Caco-2 (cell line): ENCODE results near the gene PDE9A. TPM values are rescaled to one million over a fixed set of nuclear protein-coding genes. Genes with fewer than 3 reads are reported as not detected.

Experiments used
- BruUV-seq: library from RNA; stranded (reverse); fragments of 400-500 nt; replicated peaks from 2 replicates; lab custom pipeline; 2021; lab: Mats Ljungman, UMichigan
- CTCF ChIA-PET: fragments of 300-600 bp; sonication (Branson Sonifier 250); formaldehyde crosslinking; loops from one replicate; lab custom pipeline; 2022; ENCODE audit warnings: antibody characterized with exemption; lab: Charles Lee
- POLR2A ChIA-PET: fragments of 300-600 bp; sonication (Branson Sonifier 250); formaldehyde crosslinking; loops from one replicate; lab custom pipeline; 2022; ENCODE audit warnings: antibody characterized with exemption; lab: Charles Lee
- DNase-seq, 2 experiments: peaks; one replicate each; pipeline versions ENCODE4 v3.0.0 to v3.0.0-alpha.2; 2020 to 2022
- H3K27me3 ChIP-seq: replicated peaks from 2 replicates; pipeline ENCODE4 v1.6.0; 2011; ENCODE audit warnings: low read length; ENCODE audit not compliant: control insufficient read depth, insufficient read depth
- H3K36me3 ChIP-seq: 2 replicates; pipeline ENCODE4 v1.5.1; 2011; ENCODE audit warnings: low read length; ENCODE audit not compliant: control insufficient read depth, insufficient read depth
- H3K4me1 ChIP-seq: fragments of 250-450 bp; sonication (Bioruptor Pico); 2 replicates; pipeline ENCODE4 v1.5.1; 2020; ENCODE audit warnings: mild to moderate bottlenecking
- H3K4me3 ChIP-seq: 2 replicates; pipeline ENCODE4 v1.5.1; 2011; ENCODE audit warnings: low read depth, mild to moderate bottlenecking, control low read depth, low read length
- H3K9me3 ChIP-seq: fragments of 250-450 bp; sonication (Bioruptor Pico); 2 replicates; pipeline ENCODE4 v1.5.1; 2020; ENCODE audit warnings: mild to moderate bottlenecking, moderate library complexity
- H3K27ac Mint-ChIP-seq: one replicate; pipeline ENCODE4 v1.8.0; 2022; ENCODE audit warnings: mixed read lengths; ENCODE audit not compliant: unreplicated experiment
- H3K27me3 Mint-ChIP-seq: one replicate; pipeline ENCODE4 v1.8.0; 2022; ENCODE audit warnings: mixed read lengths; ENCODE audit not compliant: insufficient read depth, unreplicated experiment
- H3K36me3 Mint-ChIP-seq: one replicate; pipeline ENCODE4 v1.8.0; 2022; ENCODE audit warnings: mild to moderate bottlenecking, mixed read lengths; ENCODE audit not compliant: insufficient read depth, unreplicated experiment
- H3K4me1 Mint-ChIP-seq: one replicate; pipeline ENCODE4 v1.8.0; 2022; ENCODE audit warnings: low read depth, mixed read lengths; ENCODE audit not compliant: unreplicated experiment
- H3K4me3 Mint-ChIP-seq: one replicate; pipeline ENCODE4 v1.8.0; 2022; ENCODE audit warnings: mild to moderate bottlenecking, moderate library complexity, mixed read lengths; ENCODE audit not compliant: unreplicated experiment
- H3K9me3 Mint-ChIP-seq: one replicate; pipeline ENCODE4 v1.8.0; 2022; ENCODE audit warnings: mixed read lengths; ENCODE audit not compliant: unreplicated experiment
- intact Hi-C: fragments of 100-400 bp; cut with micrococcal nuclease; formaldehyde crosslinking; loops from one replicate; pipeline ENCODE4 v1.10.0; 2022; ENCODE audit not compliant: unreplicated experiment
- total RNA-seq: library from RNA; stranded (reverse); gene quantifications from 2 replicates; pipeline ENCODE4 v1.2.3, GENCODE V29; 2022
- TF ChIP-seq, protein P1 (sequence below), 2 experiments: fragments of 200-600 bp in 1 of 2; IDR thresholded peaks; 1 replicate in 1 of 2; 2 replicates in 1 of 2; pipeline versions ENCODE4 v1.5.1 to v1.8.0; 2011 to 2022; ENCODE audit warnings: antibody characterized with exemption in 1 of 2, control low read depth in 1 of 2, inconsistent platforms in 1 of 2, low read depth in 1 of 2, low read length in 1 of 2, mild to moderate bottlenecking in 1 of 2, moderate library complexity in 1 of 2; ENCODE audit not compliant: insufficient read depth in 1 of 2, severe bottlenecking in 1 of 2, unreplicated experiment in 1 of 2

The PDE9A gene
- total RNA-seq, 1 experiment from 2014 or later: 9.7 TPM

DNA sequence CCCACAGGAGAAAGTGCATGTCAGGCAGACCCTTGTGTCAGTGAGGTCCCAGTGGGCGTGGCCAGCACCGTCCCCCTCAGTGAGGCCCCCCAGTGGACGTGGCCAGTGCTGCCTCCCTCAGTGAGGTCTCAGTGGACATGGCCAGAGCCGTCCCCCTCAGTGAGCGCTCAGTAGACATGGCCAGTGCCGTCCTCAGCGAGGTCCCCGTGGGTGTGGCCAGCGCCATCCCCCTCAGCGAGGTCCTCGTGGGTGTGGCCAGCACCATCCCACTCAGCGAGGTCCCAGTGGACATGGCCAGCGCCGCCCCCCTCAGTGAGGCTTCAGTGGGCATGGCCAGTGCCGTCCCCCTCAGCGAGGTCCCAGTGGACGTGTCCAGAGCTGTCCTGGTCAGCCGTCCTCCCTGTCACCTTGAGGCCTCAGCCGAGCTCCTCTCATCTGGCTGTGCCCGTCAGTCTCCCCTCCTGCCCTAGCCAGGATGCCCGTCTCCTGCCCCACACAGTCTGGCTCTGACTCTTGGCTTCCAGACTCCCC is 35.5 kb downstream of the PDE9A start:
- H3K27me3 ChIP-seq: no peaks in the 10 kb centered on the region
- no peaks in the 10 kb centered on the region for H3K36me3 ChIP-seq
- TF ChIP-seq, protein P1, sequence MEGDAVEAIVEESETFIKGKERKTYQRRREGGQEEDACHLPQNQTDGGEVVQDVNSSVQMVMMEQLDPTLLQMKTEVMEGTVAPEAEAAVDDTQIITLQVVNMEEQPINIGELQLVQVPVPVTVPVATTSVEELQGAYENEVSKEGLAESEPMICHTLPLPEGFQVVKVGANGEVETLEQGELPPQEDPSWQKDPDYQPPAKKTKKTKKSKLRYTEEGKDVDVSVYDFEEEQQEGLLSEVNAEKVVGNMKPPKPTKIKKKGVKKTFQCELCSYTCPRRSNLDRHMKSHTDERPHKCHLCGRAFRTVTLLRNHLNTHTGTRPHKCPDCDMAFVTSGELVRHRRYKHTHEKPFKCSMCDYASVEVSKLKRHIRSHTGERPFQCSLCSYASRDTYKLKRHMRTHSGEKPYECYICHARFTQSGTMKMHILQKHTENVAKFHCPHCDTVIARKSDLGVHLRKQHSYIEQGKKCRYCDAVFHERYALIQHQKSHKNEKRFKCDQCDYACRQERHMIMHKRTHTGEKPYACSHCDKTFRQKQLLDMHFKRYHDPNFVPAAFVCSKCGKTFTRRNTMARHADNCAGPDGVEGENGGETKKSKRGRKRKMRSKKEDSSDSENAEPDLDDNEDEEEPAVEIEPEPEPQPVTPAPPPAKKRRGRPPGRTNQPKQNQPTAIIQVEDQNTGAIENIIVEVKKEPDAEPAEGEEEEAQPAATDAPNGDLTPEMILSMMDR (IDR thresholded peaks at IDR 0.05; ENCODE audit: insufficient read depth in 1 of 2, low read depth in 1 of 2, low read length in 1 of 2, severe bottlenecking in 1 of 2, unreplicated experiment in 1 of 2): no peak
- H3K9me3 ChIP-seq: no peaks in the 10 kb centered on the region
- ChIA-PET POLR2A (no interaction called here), CTCF (no interaction called here)
- H3K9me3 Mint-ChIP-seq: no peaks in the 10 kb centered on the region
- BruUV-seq: no TSS peak
- no peaks in the 10 kb centered on the region for H3K4me1 Mint-ChIP-seq
- no peak for DNase-seq
- H3K4me1 ChIP-seq: no peaks in the 10 kb centered on the region
- H3K4me3 ChIP-seq: no peak overlapping the region
- no peak overlapping the region for H3K4me3 Mint-ChIP-seq
- H3K27me3 Mint-ChIP-seq: no peaks in the 10 kb centered on the region
- intact Hi-C loops: no loop called here
- H3K27ac Mint-ChIP-seq: no peak overlapping the region
- H3K36me3 Mint-ChIP-seq: no peaks in the 10 kb centered on the region

GRCh38 chr21:42690586-42690985 is 37.2 kb downstream of the PDE9A start:
- H3K4me3 Mint-ChIP-seq: no peak overlapping the region
- BruUV-seq: no TSS peak
- POLR2A ChIA-PET: no interaction called here
- Histone ChIP-seq H3K36me3 (no peaks in the 10 kb centered on the region), H3K4me1 (no peaks in the 10 kb centered on the region), H3K9me3 (no peaks in the 10 kb centered on the region), H3K27me3 (no peaks in the 10 kb centered on the region), H3K4me3 (no peak overlapping the region)
- H3K36me3 Mint-ChIP-seq: no peaks in the 10 kb centered on the region
- CTCF ChIA-PET: no interaction called here
- H3K27me3 Mint-ChIP-seq: no peaks in the 10 kb centered on the region
- intact Hi-C loops: loop anchor here (5.0 kb wide), 1 partner anchor 1022 kb away; no protein-coding TSS in a partner anchor
- no peaks in the 10 kb centered on the region for H3K9me3 Mint-ChIP-seq
- no peak for DNase-seq
- H3K27ac Mint-ChIP-seq: no peak overlapping the region
- TF ChIP-seq, protein P1 (IDR thresholded peaks at IDR 0.05; ENCODE audit: insufficient read depth in 1 of 2, low read depth in 1 of 2, low read length in 1 of 2, severe bottlenecking in 1 of 2, unreplicated experiment in 1 of 2): no peak
- H3K4me1 Mint-ChIP-seq: no peaks in the 10 kb centered on the region

DNA sequence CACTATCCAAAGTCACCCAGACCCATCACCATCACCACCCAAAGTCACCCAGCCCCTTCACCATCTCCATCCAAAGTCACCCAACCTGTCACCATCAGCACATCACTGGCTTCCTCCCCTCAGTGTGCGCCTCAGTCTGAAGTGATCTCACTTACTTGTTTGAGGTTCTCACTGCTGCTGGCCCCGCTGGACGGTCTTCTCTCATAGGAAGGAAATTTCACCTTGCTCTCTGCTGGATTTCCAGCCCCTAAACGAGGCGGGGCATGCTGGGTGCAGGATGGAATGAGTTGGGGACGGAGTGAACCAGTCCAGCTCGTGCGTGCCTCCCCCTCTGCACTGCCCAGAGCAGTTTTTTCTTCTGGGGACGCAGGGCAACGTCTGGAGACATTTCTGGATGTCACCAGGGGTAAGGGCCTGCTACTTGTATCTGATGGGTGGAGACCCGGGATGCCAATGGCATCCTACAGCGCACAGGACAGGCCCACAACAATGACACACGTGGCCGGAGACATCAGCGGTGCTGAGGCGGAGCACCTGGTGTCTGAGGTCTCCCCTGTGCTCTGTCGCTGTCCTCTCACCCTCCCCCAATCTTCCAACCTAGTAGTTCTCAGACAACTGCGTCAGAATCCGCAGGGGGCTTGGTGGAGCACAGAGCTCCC is 38.6 kb downstream of the PDE9A start:
- H3K27ac Mint-ChIP-seq: no peak overlapping the region
- BruUV-seq: no TSS peak
- DNase-seq: peak in 1 of 2 experiments; percentile 11
- POLR2A ChIA-PET: no interaction called here
- Histone ChIP-seq H3K4me3 (no peak overlapping the region), H3K36me3 (no peaks in the 10 kb centered on the region), H3K9me3 (no peaks in the 10 kb centered on the region), H3K27me3 (no peaks in the 10 kb centered on the region), H3K4me1 (no peaks in the 10 kb centered on the region)
- TF ChIP-seq, protein P1 (IDR thresholded peaks at IDR 0.05; ENCODE audit: insufficient read depth in 1 of 2, low read depth in 1 of 2, low read length in 1 of 2, severe bottlenecking in 1 of 2, unreplicated experiment in 1 of 2): no peak
- H3K27me3 Mint-ChIP-seq: no peaks in the 10 kb centered on the region
- no peaks in the 10 kb centered on the region for H3K4me1 Mint-ChIP-seq
- intact Hi-C loops: loop anchor here (5.0 kb wide), 1 partner anchor 1020 kb away; no protein-coding TSS in a partner anchor
- H3K36me3 Mint-ChIP-seq: no peaks in the 10 kb centered on the region
- CTCF ChIA-PET: no interaction called here
- no peaks in the 10 kb centered on the region for H3K9me3 Mint-ChIP-seq
- H3K4me3 Mint-ChIP-seq: no peak overlapping the region
